NAMALWA (cell line): Measurements from ENCODE around the gene RNH1.

ENCODE experiments used
- DNase-seq: peaks from one replicate; pipeline ENCODE4 v3.0.0-alpha.2; 2015; ENCODE audit warnings: low spot score

The RNH1 gene

DNA sequence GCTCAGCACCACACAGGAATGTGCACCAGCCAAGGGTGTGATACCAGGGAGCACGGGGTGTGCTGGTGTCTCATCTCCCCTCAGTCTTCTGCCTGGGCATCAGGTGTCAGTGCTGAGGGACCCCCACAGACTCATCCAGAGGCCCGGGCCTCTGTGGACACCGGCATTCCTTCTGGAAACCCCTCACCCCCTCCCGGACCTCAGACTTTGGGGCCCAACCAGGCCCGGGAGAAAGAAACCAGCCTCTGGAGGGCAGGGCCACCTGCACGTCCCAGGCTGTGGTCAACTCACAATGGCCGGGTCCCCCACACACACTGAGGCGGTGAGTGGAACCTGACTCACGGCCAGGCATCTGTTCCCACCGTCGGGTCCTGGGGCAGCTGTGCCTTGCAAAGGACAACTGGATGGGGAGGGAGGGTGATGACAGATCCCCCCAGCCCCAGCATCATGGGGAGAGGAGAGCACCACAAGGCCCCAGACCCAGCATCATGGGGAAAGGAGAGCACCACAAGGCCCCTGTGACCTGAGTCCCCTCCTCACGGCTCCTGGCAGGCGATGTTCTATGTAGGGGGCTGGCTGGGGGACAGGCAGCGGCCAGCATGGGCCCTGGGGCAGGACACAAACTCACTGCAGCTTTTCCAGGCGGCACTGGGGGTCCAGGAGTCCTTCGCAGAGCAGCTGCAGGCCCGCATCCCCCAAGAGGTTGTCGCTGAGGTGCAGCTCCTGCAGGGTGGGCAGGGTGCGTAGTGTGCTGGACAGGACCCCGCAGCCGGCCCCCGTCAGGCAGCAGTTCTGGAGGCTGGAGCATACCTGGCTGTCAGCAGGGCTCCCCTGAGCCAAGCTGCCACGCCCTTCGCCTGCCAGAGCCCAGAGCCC lies 7.6 kb downstream of the RNH1 start:
- no peak for DNase-seq

DNA sequence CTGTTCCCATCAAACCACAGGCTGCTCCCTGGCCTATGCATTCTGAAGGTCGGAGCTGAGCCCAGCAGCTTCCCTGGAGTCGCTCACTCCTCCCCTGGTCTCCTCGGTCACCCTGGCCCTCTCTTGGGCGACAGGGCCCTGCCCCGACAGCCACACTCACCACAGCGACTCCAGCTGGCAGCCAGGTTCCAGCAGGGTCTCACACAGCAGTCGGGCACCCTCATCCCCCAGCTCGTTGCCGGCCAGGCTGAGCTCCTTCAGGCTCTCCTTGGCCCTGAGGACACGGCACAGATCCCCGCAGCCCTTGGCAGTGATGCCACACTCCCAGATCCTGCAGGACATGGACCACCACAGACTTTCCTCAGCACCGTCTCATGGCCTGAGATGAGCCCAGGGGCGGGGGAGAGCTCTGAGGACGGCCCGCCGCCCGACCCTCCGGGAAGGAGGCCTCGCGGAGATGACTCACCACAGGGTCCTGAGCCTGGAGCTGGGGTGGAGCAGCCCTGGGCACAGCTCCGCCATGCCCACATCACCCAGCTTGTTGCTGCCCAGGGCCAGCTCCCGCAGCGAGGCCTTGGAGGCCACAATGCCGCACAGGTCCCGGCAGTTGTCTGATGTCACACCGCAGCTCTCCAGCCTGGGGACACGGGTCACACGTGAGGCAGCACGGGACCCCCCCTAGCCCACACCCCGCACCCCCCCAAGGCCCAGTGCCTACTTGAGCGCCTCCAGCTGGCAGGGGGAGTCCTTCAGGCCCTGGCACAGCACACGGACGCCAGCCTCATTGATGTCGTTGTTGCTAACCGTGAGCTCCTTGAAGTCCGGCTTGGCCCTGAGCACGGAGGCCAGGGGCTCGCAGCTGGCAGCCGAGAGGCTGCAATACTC lies 8.5 kb downstream of the RNH1 start:
- no peak for DNase-seq

DNA sequence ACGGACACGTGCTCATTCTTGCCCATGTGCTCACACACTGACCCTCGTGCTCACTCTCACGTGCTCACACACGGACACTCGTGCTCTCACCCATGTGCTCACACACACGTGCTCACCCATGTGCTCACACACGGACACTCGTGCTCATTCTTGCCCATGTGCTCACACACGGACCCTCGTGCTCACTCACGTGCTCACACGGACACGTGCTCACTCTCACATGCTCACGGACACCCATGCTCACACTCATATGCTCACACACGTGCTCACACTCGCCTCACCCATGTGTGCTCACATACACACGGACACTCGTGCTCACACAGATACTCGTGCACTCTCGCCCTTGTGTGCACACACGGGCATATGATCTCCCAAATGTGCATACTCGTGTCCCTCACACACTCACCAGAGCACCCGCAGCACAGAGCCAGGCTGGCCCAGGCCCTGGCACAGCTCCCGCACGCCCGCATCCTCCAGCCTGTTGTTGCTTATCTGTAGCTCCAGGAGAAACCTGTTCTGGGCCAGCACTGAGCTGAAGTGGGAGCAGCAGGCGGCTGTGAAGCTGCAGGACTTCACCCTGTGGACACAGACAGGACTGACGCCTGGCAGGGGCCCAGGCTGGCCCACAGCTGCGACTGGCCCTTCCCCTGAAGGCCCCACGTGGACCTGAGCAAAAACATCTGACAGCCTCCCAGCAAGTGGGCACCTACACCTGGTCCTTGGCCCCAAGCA lies 9.3 kb downstream of the RNH1 start:
- DNase-seq = no peak

DNA sequence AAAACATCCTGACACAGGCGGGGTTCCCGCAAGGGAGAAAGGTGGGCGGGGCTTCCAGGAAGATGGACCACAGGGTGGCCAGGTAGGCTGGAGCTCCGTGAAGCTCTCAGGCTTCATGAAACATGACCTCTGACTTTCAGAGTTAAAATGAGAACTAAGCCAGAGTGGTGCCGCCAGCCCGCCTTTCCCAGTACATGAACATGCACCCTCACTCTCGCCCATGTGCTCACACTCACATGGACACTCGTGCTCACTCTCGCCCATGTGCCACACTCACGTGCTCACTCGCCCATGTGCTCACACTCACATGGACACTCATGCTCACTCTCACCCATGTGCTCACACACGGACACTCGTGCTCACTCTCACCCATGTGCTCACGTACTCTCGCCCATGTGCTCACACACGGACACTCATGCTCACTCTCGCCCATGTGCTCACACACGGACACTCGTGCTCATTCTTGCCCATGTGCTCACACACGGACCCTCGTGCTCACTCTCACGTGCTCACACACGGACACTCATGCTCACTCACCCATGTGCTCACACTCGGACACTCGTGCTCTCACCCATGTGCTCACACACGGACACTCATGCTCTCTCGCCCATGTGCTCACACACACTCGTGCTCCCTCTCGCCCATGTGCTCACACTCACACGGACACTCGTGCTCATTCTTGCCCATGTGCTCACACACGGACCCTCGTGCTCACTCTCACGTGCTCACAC lies 10.0 kb downstream of the RNH1 start:
- no peak for DNase-seq

DNA sequence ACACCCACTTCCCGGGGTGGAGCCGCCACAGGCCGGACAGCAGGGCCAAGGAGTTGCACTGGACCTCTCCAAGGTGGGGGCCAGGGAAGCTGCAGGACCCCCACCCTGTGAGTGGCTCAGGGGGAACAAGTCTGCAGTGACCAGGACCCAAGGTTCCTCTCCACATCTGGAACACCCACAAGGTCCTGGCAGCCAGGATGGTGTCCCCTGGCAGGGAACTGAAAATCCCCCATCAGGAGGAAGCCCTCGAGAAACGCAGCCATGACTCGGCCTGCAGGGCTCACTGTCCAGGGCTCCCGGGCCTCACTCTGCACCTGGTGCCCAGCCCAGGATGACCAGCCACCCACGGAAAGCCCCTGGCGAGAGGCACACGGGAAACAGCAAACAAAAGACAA lies 11.5 kb downstream of the RNH1 start:
- DNase-seq = no peak

DNA sequence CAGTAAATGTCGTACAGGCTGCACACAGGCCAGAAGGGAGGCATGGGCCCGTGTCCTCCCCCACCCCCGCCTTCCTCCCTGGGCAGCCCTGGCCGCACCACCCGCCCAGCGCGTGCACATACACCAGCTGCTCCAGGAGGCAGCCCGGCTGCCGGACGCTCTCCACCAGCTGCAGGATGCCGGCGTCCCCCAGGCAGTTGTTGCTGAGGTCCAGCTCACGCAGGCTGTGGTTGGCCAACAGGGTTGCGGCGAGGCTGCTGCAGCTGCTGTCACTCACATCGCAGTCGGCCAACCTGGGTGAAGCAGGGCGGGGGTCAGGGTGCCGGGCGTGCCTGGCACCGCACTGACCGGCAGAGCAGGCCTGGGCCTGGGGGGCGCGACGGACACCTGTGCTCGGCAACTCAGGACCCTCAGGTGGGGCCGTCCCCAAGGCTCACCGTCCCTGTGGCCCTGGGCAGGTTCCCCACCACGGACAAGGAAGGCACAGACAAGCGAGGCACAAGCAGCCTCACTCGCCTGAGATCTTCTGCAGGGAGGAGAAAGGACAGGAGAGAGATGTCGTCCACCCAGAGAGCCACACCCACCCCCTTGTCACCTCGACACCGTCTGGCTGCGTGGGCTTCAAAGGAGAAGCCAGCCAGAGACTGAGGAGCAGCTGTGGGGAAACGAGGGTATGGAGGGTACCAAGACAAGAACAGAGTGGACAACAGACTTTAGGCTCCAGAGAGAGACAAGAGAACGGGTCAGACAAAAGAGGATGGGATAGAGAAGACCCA lies 12.1 kb downstream of the RNH1 start:
- DNase-seq = no peak

DNA sequence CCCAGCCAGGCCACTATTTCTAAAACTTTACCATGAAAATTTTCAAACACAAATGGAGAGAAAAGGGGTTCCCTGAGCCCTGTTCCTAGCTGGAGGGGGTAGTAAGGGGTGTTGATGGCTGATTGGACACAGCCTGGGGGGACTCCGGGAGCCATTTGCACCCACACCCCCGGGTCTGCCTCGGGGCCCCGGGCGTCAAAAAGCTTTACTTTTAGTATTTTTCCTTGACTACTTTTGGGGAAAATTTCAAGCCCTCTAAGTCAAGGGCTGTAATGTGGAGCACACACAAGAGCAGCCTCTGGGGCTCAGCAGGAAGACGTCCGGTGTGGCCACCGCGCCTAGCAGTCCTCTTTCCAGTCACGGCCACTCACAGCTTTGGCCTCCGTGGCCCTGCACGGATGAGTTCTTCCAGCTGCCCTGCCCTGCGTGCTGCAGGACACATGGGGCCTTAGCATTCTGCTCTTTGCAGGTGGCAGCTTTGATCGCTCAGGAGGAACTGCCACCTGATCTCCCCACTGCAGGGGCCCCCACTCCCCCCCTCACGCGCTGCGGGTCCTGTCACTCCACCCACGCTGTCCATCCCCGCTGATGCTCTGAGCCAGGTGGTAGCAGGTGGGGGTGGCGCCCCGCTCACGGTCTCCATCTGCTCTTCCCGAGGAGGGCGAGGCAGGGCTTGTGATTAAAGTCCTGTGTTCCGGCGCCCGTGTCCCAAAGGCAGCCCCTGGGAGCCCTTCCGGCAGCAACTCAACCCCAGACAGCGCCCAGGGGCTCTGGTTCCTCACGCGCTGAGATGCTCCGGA lies 14.4 kb downstream of the RNH1 start:
- peak; percentile 28 for DNase-seq

DNA sequence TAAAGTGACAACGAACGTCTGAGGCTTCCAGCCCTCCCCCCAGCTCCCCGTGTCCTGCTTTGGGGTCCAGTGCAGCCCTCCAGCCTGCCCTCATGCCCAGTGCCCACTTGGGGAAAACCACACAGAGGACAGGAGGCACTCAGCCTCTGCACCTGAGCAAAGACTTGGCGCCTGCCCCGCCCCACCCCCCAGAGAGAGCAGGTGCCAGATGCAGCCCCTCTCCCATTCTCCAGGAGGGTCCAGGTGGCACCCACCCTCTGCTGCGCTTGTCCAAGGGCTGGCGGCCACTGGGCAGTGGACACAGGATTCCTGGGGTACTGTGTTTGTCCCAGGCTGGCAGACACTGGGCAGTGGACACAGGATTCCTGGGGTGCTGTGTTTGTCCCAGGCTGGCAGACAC lies 15.7 kb downstream of the RNH1 start:
- DNase-seq = no peak

DNA sequence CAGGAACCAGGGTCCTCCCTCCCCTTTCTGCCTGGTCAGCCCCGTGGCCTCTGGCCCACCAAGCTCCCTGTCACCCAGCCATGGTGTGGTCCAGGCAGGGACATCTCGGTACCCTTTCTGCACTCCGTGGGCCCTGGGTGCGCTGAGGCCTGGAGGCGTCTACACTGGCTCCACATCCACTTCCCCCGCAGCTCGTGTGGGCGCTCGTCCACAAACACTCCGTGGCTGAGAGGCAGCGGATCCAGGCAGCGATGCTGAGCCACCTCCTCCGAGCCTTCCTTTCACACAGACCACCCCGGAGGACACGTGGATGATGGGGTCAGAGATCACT lies 16.1 kb downstream of the RNH1 start:
- no peak for DNase-seq

DNA sequence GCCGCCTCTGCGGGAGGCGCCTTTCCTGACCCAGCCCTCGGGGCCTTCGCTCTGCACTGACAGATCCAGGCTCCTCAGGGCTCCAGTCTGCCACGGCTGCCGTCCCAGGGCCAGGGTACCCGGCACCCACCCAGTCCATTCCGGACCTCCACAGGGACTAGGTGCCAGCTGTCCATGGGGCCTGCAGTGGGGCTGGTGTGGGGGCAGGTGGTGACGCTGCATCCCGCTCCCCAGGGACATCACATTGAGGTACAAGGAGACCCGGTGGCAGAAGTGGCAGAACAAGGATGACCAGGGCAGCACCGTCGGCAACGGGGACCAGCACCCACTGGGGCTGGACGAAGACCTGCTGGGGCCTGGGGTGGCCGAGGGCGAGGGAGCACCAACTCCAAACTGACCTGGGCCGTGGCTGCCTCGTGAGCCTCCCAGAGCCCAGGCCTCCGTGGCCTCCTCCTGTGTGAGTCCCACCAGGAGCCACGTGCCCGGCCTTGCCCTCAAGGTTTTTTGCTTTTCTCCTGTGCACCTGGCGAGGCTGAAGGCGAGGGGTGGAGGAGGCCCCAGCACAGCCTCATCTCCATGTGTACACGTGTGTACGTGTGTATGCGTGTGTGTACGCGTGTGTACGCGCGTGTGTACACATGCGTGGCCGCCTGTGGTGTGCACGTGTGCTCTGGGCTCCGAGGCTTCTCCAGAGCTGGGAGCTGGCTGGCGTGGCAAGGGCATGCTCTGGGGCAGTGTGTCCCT lies 16.7 kb downstream of the RNH1 start:
- DNase-seq = no peak

DNA sequence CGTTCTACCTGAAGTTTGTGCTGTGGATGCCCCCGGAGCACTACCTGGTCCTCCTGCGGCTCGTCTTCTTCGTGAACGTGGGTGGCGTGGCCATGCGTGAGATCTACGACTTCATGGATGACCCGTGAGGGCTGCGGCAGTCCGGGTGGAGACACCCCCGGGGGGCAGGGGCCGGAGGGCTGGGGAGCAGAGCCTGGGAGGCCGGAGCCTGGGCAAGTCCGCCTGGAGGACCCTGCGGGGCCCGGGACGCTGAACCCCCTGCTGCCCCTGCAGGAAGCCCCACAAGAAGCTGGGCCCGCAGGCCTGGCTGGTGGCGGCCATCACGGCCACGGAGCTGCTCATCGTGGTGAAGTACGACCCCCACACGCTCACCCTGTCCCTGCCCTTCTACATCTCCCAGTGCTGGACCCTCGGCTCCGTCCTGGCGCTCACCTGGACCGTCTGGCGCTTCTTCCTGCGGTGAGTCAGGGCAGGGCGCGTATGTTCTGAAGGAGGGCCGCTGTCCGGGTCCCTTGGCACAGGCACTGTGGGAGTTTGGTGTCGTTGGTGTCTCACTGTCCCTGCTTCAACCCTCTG lies 17.3 kb downstream of the RNH1 start:
- no peak for DNase-seq

DNA sequence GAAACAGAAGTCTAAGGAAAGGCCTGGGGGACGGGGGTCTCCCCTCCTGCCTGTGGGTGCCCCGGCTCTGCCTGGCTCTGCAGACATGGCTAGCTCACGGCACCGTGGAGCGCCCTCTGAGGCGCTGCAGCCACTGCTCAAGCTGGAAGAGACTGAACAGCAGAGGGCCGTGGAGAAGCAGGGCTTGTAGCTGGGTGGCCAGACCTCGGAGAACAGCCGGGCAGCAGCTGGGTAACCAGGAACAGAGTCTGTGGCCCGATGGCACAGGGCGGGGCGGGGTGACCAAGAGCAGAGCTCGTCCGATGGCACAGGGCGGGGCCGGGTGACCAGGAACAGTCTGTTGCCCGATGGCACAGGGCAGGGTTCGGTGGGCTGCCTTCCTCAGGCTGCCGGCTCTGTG lies 18.1 kb downstream of the RNH1 start:
- no peak for DNase-seq

DNA sequence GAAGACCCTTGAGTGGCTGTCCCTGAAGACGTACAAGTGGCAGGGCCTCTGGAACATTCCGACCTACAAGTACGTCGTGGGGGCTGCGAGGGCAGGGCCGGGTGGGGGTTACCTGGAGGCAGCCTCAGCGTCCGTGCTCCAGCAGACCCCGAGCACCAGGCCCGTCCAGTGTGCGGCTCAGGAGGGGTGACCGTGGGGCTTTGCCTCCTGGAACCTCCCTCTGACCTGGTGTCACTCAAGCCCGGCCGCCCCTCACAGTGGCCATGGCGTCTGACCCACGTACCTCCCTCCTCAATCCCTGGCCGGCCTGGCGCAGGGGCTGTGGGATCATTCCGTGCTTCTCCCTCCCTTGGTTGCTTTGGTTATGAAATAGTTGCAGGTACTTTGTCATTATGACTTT lies 18.5 kb downstream of the RNH1 start:
- no peak for DNase-seq

DNA sequence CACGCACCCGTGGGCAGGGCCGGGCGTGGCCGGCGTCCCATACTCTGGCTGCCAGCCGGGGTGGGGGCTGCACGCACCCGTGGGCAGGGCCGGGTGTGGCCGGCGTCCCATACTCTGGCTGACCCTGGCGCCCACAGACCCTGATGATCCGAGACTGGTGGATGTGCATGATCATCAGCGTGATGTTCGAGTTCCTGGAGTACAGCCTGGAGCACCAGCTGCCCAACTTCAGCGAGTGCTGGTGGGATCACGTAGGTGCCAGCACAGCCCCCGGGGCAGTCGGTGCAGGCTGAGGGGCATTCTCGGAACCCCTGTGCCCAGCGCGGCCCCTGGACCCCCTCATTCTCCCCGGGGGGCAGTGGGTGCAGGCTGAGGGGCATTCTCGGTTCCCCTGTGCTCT lies 19.0 kb downstream of the RNH1 start:
- no peak for DNase-seq

DNA sequence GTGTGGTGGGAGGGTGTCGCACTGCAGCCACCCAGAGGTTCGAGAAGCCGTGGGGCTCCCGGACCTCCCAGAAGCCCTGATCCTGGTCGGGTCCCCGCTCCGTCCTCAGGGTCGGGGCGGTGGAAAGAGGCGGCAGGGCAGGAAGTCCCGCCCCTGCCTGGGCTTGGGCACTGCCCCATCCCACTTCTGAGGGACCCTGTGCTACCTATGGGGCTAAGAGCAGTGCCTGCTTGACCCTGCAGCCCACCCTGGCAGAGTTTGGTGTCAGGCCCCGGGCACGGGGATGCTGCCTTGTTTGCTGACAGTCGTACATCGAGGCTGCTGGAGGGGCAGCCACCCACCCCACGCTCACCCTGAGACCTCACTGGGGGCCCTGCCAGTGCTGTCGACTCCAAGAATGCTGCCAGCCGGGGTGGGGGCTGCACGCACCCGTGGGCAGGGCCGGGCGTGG lies 19.4 kb downstream of the RNH1 start:
- no peak for DNase-seq

DNA sequence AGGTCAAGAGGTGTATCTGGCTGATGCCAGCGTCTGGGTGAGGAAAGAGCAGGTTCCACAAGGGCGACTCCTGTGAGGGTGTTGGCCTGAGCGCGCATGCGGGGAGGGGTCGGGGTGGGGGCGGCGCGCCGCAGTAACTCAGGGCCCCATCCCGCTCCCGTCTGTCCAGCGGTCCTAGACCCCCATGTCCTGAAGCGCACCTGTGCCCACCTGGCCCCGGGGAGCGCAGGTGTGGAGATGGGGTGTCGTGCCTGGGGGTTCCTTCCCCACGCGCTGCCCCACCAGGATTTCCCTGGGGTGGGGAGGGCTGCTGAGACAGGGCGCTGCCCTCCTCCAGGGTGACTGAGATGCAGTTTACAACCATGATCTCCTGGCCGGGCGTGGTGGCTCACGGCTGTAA lies 20.9 kb downstream of the RNH1 start:
- no peak for DNase-seq

DNA sequence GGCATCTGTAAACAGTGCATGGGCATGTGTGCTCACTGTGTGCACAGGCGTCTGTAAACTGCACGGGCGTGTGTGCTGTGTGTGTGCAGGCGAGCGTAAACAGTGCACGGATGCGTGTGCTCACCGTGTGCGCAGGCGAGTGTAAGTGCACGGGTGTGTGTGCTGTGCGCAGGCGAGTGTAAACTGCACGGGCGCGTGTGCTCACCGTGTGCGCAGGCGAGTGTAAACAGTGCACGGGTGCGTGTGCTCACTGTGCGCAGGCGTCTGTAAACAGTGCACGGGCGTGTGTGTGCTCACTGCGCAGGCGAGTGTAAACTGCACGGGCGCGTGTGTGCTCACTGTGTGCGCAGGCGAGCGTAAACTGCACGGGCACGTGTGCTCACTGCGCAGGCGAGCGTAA lies 22.4 kb downstream of the RNH1 start:
- no peak for DNase-seq

DNA sequence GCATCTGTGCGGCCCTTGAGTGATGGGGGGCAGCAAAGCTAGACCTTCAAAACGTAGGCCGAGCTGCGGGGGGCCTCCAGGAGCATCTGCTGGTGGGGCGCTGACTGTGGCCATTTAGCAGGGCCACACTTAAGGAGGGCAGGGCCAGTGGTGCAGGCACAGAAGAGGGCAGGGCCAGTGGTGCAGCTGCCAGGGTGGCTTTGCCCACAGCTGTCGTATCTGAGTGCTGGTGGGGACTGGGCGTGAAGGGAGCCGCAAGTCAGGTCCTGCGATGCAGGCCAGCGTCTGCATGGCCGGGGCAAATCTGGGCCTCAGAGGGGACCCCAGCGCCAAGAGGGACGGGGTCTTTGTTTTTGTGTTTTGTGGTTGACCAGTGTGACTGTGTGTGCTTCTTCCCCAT lies 27.7 kb downstream of the RNH1 start:
- DNase-seq = no peak

DNA sequence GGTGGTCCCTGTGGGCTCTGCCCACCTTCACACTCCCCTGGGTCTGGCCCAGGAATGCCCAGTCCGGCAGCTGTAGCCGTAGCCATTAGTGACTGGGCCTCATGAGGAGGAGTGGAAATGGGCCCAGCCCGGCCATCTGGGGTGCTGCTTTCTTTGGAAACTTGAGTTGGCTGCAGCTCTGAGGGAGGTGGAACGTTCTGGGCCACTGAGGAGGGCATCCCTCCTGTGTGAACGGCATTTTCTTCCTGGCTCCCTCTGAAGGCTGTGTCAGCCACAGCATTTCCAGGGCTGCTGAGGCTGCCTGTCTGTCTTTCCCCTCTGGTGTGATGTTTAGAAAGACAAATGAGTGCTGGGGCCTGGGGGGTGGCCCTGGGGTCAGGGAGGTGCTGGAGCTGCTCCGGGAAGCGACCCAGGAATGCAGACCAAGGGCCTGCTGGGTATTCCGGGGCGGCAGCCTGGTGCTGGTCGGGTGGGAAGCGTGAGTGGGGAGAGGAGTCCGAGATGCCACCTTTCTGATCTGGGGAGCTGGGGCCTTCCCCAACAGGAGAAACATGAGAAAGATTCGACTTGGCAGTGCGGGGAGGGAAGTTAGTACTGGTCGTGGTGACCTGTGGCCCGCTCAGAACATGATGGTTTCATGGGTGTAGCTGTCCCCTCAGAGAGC lies 29.9 kb downstream of the RNH1 start:
- DNase-seq = no peak
